Naive B cell (primary cell): Measurements from ENCODE around the gene TMEM108. TPM values are rescaled to one million over a fixed set of nuclear protein-coding genes. Genes with fewer than 3 reads are reported as not detected.
A peak's percentile ranks its signal among the peaks of the same experiment; 100 is the strongest.

Experiments used
- ATAC-seq, 2 donors: fragments of 150-1000 bp; cut with Tn5 transposase; 2 replicates each; pipeline ENCODE4 v1.10.0; 2021; ENCODE audit warnings: low read depth in 2 of 2, mild to moderate bottlenecking in 2 of 2, moderate library complexity in 2 of 2
- DNase-seq: peaks from one replicate; pipeline ENCODE4 v3.0.0; 2022
- H3K27ac Mint-ChIP-seq, 6 donors: one replicate each; pipeline ENCODE4 v1.8.0; 2020 to 2022; ENCODE audit warnings: mild to moderate bottlenecking in 6 of 6, mixed read lengths in 6 of 6, moderate library complexity in 5 of 6, inconsistent platforms in 2 of 6
- H3K27me3 Mint-ChIP-seq, 3 donors: one replicate each; pipeline ENCODE4 v1.8.0; 2021 to 2022; ENCODE audit warnings: mixed read lengths in 3 of 3, mild to moderate bottlenecking in 1 of 3
- H3K36me3 Mint-ChIP-seq, 2 donors: one replicate each; pipeline ENCODE4 v1.8.0; 2020 to 2022; ENCODE audit warnings: mixed read lengths in 2 of 2, inconsistent platforms in 1 of 2, mild to moderate bottlenecking in 1 of 2
- H3K4me1 Mint-ChIP-seq, 3 donors: one replicate each; pipeline ENCODE4 v1.8.0; 2020 to 2022; ENCODE audit warnings: mixed read lengths in 3 of 3, inconsistent platforms in 1 of 3, mild to moderate bottlenecking in 1 of 3, moderate library complexity in 1 of 3
- H3K4me3 Mint-ChIP-seq, 8 donors: one replicate each; pipeline ENCODE4 v1.8.0; 2020 to 2022; ENCODE audit warnings: mild to moderate bottlenecking in 8 of 8, mixed read lengths in 8 of 8, moderate library complexity in 8 of 8, inconsistent platforms in 2 of 8
- H3K9me3 Mint-ChIP-seq, 7 donors: one replicate each; pipeline ENCODE4 v1.8.0; 2020 to 2022; ENCODE audit warnings: mixed read lengths in 7 of 7, mild to moderate bottlenecking in 5 of 7, inconsistent platforms in 2 of 7, moderate library complexity in 1 of 7
- polyA plus RNA-seq, 6 donors: library from polyadenylated mRNA; unstranded; fragments of 300-500 nt; fragmentation: Illumina TruSeq; gene quantifications; one replicate each; pipeline ENCODE4 v1.2.3, GENCODE V29; 2021; ENCODE audit warnings: low read depth in 6 of 6

The TMEM108 gene
- polyA plus RNA-seq, 6 donors from 2014 or later = not detected

DNA sequence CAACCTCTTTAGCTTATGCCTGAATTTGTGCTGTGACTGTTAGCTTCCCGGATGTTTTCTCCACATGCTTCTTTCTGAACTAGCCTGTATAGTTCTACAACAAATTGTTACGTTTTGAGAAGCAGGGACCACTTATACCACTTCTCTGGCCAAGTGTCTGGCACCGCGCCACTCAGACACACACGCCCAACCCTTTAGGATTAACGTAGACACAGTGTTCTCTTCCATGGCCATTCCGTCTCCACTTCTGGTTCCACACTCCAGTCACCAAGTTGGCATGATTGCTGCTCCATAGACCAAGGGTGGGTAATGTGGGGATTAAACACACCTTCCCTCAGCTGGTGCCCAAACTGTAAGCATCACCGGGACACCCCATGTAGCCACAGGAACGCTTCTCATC is 755 bp upstream of the TMEM108 start:
- ATAC-seq = no peak
- H3K36me3 Mint-ChIP-seq = no peaks in the 10 kb centered on the region
- H3K27me3 Mint-ChIP-seq = peaks cover 31 to 70% (median 67%) of the 10 kb centered on the region in 3 donors
- H3K4me3 Mint-ChIP-seq = peak overlapping the region in 5 of 8 donors; percentile 34 to 74 (median 39)
- no peak for DNase-seq
- peaks cover 0 to 7% (median 0%) of the 10 kb centered on the region in 7 donors for H3K9me3 Mint-ChIP-seq
- peaks cover 0 to 12% (median 4%) of the 10 kb centered on the region in 3 donors for H3K4me1 Mint-ChIP-seq
- no peak overlapping the region for H3K27ac Mint-ChIP-seq

DNA sequence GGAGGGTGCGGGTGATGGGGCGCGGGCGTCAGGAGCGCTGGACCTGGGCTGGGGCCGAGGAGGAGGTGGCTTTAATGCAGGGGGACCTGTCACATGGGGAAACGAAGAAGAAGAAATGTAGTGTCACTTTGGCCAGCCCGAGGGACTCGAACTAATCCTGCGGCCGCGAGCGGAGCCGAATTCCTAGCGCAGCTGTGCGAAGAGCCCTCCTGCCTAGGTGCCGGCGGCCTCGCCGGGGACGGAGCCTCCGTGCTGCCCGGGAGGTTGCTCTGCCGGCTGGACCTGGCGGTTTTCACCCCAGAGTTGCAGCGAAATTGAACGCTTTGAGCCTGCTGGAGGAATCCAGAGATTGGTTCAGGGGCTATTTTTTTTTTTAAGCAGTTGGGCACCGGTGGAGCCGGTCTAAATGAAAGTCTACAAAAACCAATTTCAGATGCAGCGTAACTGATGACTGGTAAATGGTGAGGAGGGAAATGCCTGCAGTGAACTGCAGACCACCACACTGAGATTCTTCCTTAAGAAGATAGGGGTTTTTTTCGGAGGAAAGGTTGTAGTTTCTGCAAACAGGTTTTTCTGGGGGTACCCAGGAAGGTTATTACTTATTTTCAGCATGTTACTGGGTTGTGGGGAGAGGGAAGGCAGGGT is 662 bp downstream of the TMEM108 start:
- Mint-ChIP-seq H3K4me3 (peak overlapping the region in 7 of 8 donors; percentile 5 to 68 (median 34)), H3K27me3 (peaks cover 31 to 74% (median 67%) of the 10 kb centered on the region in 3 donors), H3K36me3 (no peaks in the 10 kb centered on the region), H3K9me3 (peaks cover 0 to 7% (median 0%) of the 10 kb centered on the region in 7 donors), H3K4me1 (peaks cover 0 to 12% (median 4%) of the 10 kb centered on the region in 3 donors), H3K27ac (no peak overlapping the region)
- no peak for DNase-seq
- ATAC-seq = no peak

DNA sequence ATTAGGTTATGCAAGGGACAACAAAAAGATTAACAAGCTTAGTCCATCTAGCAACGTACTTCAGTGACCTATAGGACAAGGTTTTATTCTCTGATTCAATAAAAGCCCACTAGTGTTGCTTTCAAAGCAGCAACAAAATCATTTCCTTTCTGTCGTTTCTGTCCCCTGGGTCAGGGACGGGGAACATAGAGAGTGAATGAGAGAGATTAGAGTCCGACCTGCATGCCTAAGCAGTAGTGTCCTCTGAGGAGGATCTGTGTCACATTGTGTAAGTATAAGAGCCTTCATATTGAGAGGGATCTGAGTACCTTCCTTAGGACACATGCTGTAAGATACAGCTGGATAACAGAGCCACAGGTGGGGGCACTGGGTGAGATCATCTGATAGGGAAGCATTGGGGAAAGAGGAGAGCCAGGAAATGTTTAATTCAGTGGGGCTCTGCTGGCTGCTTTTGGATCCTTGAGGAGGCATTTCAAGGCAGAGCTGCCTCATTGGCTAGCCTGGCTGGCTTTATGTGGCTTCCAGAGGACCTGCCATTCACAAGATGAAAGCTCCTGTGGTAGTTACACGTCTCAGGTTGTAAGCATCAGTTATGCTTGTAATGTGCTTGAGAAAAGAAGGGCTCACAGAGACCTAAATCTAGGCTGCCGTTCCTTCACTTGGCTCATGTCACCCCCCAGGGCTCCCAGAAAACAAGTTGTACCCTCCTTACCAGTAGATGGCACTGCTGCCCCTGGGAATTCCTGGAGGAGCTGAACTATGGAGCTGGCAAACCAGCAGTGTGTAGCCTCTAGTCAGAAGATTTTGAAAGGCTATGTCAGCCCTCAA is 2.7 kb downstream of the TMEM108 start:
- Mint-ChIP-seq H3K27ac (no peak overlapping the region), H3K4me1 (peaks cover 0 to 12% (median 4%) of the 10 kb centered on the region in 3 donors), H3K36me3 (no peaks in the 10 kb centered on the region), H3K4me3 (no peak overlapping the region), H3K27me3 (peaks cover 31 to 60% (median 50%) of the 10 kb centered on the region in 3 donors), H3K9me3 (peaks cover 0 to 7% (median 0%) of the 10 kb centered on the region in 7 donors)
- ATAC-seq (no peak), DNase-seq (no peak)

DNA sequence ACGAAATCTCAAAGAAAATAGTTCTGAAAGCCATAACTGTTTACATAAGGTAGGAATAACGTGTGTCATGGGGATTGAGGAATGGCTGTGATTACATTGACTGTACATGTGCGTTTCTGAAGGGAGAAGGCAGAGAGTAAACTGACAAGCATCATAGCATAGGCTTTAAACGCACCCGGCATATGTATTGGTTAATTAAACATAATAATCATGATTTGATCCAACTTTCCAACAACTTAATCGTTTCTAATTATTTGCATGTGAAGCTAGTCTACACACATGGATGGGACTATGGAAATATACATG is 3.3 kb downstream of the TMEM108 start:
- no peak for ATAC-seq
- Mint-ChIP-seq H3K9me3 (peaks cover 0 to 7% (median 0%) of the 10 kb centered on the region in 7 donors), H3K36me3 (no peaks in the 10 kb centered on the region), H3K4me3 (no peak overlapping the region), H3K4me1 (peaks cover 0 to 12% (median 4%) of the 10 kb centered on the region in 3 donors), H3K27ac (no peak overlapping the region), H3K27me3 (peaks cover 32 to 59% (median 47%) of the 10 kb centered on the region in 3 donors)
- no peak for DNase-seq

DNA sequence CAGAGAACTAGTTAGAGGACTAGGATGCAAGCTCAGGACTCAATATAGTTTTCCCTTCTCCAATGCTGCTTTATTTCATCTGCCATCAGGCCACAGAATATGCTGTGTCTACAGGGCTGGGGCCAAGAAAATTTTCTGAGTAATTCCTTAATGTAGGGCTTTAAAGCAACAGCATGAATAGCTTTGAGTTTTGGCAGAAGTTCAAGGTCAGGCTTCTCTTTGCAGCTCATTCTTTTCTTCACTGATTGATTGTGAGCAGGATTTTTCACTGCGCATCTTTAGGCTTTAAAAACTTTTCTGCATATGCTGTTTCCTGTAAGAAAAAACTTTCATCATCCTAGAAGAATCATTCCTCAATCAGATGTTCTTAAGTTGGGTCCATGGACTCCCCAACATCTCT is 4.6 kb downstream of the TMEM108 start:
- peaks cover 0 to 2% (median 0%) of the 10 kb centered on the region in 7 donors for H3K9me3 Mint-ChIP-seq
- no peak for DNase-seq
- peaks cover 27 to 46% (median 34%) of the 10 kb centered on the region in 3 donors for H3K27me3 Mint-ChIP-seq
- no peaks in the 10 kb centered on the region for H3K36me3 Mint-ChIP-seq
- H3K4me3 Mint-ChIP-seq = no peak overlapping the region
- no peak for ATAC-seq
- H3K27ac Mint-ChIP-seq = no peak overlapping the region
- peaks cover 0 to 7% (median under 1%) of the 10 kb centered on the region in 3 donors for H3K4me1 Mint-ChIP-seq

DNA sequence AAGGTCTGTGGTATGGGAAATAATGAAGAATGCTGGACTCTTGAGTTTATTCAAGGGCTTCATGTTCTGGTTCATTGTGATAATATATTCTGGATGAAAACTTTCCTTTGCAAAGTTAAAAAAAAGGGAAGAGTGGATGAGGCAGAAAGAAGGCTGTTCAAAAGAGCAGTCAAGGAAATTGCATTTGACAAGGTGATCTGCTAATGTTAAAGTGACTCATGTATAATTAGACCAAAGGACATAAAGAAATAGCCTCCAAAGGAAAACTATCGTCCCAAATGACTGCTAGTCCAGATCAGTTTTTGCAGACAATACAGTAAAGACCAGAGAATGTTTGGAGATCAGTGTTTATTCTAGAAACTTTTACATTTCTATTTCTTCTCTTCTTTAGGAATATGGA is 9.8 kb downstream of the TMEM108 start:
- DNase-seq (no peak), ATAC-seq (no peak)
- H3K9me3 Mint-ChIP-seq = no peaks in the 10 kb centered on the region
- peaks cover 5 to 37% (median 24%) of the 10 kb centered on the region in 3 donors for H3K27me3 Mint-ChIP-seq
- no peaks in the 10 kb centered on the region for H3K36me3 Mint-ChIP-seq
- no peaks in the 10 kb centered on the region for H3K4me1 Mint-ChIP-seq
- H3K4me3 Mint-ChIP-seq = no peak overlapping the region
- no peak overlapping the region for H3K27ac Mint-ChIP-seq

DNA sequence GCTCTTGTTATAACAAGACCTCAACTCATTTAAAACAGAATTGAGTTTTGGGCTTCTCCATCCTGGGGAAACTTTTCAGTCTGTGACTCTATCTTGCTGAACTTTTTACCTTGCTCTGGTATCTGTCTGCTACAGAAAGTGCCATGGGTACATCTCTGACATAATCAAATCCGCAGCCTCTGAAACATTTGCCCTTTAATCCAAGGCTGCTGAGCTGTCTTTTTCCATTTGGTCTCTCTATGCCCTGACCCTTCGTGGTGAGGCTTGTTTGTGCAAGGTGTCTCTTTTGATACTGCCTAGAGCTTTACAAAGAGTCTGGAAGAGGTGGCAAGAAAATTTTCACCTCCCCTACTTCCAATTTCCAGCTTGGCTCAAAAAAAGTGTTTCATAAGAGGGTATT is 11.3 kb downstream of the TMEM108 start:
- H3K9me3 Mint-ChIP-seq = no peaks in the 10 kb centered on the region
- no peaks in the 10 kb centered on the region for H3K36me3 Mint-ChIP-seq
- no peak overlapping the region for H3K4me3 Mint-ChIP-seq
- peaks cover 5 to 38% (median 26%) of the 10 kb centered on the region in 3 donors for H3K27me3 Mint-ChIP-seq
- no peak overlapping the region for H3K27ac Mint-ChIP-seq
- ATAC-seq (no peak), DNase-seq (no peak)
- H3K4me1 Mint-ChIP-seq = no peaks in the 10 kb centered on the region

DNA sequence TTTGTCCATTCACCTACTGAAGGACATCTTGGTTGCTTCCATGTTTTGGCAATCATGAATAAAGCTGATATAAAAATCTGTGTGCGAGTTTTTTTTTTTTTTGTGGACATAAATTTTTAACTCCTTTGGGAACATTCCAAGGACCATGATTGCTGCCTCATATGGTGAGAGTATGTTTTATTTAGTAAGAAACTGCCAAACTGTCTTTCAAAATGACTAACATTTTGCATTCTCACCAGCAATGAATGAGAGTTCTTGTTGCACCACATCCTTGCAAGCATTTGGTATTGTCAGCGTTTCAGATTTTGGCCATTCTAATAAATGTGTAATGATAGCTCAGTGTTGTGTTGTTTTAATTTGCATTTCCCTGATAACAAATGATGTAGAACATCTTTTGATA is 12.7 kb downstream of the TMEM108 start:
- Mint-ChIP-seq H3K4me3 (no peak overlapping the region), H3K9me3 (no peaks in the 10 kb centered on the region), H3K4me1 (no peaks in the 10 kb centered on the region), H3K27me3 (peaks cover 5 to 38% (median 26%) of the 10 kb centered on the region in 3 donors), H3K27ac (no peak overlapping the region), H3K36me3 (no peaks in the 10 kb centered on the region)
- ATAC-seq (no peak), DNase-seq (no peak)

DNA sequence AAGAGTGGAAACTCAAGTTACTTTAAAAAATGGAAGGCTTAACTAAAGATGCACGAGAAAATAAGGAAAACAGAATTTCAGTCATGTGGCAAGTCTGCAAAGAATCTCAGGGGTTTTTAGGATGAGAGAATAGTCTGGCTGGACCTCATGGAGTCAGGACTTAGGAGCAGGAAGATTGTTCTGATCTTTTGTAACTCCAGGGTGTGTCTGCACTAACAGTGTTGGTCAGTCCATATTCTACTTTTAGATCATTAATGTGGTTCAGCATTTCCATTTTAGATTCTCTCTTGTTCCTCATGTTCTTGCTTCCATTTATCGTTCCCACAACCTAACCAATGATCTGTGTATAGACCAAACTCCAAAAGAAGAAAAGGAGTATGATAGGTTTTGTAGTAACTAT is 15.3 kb downstream of the TMEM108 start:
- Mint-ChIP-seq H3K4me1 (no peaks in the 10 kb centered on the region), H3K27me3 (peaks cover 15 to 37% (median 33%) of the 10 kb centered on the region in 3 donors), H3K36me3 (no peaks in the 10 kb centered on the region), H3K27ac (no peak overlapping the region), H3K9me3 (no peaks in the 10 kb centered on the region), H3K4me3 (no peak overlapping the region)
- no peak for ATAC-seq
- DNase-seq = no peak

DNA sequence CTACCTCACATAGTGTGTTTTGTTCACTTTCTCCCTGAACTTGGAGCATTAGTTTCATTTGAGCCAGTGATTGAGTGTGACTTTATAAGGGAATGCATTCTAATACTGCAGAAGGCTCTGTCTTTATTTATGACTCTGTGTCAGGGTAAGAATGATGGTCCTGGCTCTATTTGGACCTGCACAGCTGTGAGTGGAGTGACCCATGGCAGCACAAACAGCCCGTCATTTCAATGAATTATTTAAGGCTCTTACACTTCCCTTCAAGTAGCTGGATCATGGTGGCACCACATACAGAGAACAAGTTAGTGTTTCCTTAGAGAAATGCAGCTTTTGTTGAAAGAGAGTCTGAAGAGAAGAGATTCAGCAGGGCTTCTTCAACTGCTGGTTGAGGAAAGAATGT is 16.4 kb downstream of the TMEM108 start:
- no peak overlapping the region for H3K4me3 Mint-ChIP-seq
- H3K36me3 Mint-ChIP-seq = no peaks in the 10 kb centered on the region
- H3K9me3 Mint-ChIP-seq = no peaks in the 10 kb centered on the region
- H3K27ac Mint-ChIP-seq = no peak overlapping the region
- H3K4me1 Mint-ChIP-seq = no peaks in the 10 kb centered on the region
- DNase-seq = no peak
- ATAC-seq = no peak
- H3K27me3 Mint-ChIP-seq = peaks cover 15 to 37% (median 29%) of the 10 kb centered on the region in 3 donors

DNA sequence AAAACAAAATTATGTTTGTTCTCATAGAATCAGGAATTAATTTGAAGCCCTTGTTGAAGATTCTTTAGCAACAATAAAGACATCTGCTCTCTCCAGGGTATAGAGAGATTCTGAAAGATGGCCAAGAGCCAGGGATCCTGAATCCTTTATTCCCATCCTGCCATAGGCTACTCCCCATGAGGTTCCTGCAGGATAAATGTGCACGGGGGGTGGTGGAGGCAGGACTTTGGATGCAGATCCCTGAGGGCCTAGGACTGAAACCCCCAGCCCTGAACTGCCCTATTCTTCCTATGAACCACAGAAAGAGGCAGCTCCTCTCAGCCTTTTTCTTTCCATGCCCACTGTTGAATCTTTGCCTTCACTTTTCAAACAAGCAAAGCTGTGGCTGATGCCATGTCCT is 17.1 kb downstream of the TMEM108 start:
- no peak overlapping the region for H3K4me3 Mint-ChIP-seq
- DNase-seq (no peak), ATAC-seq (no peak)
- no peaks in the 10 kb centered on the region for H3K36me3 Mint-ChIP-seq
- peaks cover 15 to 33% (median 27%) of the 10 kb centered on the region in 3 donors for H3K27me3 Mint-ChIP-seq
- H3K27ac Mint-ChIP-seq = no peak overlapping the region
- H3K9me3 Mint-ChIP-seq = no peaks in the 10 kb centered on the region
- H3K4me1 Mint-ChIP-seq = no peaks in the 10 kb centered on the region

DNA sequence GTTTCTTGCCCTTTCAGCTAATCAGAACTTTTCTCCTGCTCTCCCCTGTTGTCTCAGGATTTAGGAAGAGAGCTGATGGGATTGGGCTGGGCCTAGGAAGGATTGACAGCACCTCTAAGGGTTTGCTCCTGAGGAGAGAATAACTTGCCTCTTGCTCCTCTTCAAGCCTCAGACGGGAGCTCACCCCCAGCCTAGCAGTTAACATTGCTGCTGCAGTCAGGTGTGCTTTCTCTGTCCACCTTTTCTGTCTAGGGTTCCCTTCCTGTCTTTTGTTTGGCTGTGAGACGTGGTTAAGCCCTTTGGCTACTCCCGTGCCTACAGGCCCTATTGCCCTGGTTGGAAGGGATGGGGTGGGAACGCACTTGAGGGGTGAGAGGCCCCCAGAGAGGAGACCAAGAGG is 20.1 kb downstream of the TMEM108 start:
- Mint-ChIP-seq H3K36me3 (no peaks in the 10 kb centered on the region), H3K27ac (peak overlapping the region in 1 of 6 donors; percentile 24)
- no peak for ATAC-seq

DNA sequence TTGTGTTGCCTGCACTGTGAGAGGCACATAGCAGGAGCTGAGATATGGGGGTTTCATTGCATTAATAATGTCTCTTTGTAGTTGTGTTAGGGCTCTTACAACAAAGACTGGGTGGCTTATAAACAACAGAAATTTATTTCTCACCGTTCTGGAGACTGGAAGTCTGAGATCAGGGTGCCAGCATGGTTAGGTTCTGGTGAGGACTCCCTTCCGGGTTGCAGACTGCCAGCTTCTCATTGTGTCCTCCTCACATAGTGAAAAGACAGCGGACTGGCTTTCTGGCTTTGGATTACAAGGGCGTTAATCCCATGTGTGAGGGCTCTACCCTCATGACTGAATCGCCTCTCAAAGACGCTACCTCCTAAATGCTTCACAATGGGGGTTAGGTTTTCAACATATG is 20.6 kb downstream of the TMEM108 start:
- Mint-ChIP-seq H3K27ac (no peak overlapping the region), H3K4me1 (no peaks in the 10 kb centered on the region), H3K9me3 (peaks cover 0 to 5% (median 0%) of the 10 kb centered on the region in 7 donors), H3K27me3 (peaks cover 12 to 25% (median 22%) of the 10 kb centered on the region in 3 donors), H3K36me3 (no peaks in the 10 kb centered on the region), H3K4me3 (no peak overlapping the region)
- ATAC-seq (no peak), DNase-seq (no peak)

More for the DNA sequence above, 20.1 kb downstream of the TMEM108 start:
- no peak overlapping the region for H3K4me3 Mint-ChIP-seq
- peaks cover 0 to 4% (median 0%) of the 10 kb centered on the region in 7 donors for H3K9me3 Mint-ChIP-seq
- no peaks in the 10 kb centered on the region for H3K4me1 Mint-ChIP-seq
- no peak for DNase-seq
- peaks cover 12 to 25% (median 19%) of the 10 kb centered on the region in 3 donors for H3K27me3 Mint-ChIP-seq
